ENCODE data around the gene DOCK9. TPM values are rescaled to one million over a fixed set of nuclear protein-coding genes. Genes with fewer than 3 reads are reported as not detected.

Gene DOCK9
- total RNA-seq, 1 donor from 2014 or later, result 56.3 TPM

GRCh38 chr13:98885600-98885999 is 92.3 kb downstream of the DOCK9 start:
- Histone ChIP-seq H4K20me1 (ENCODE audit: insufficient read depth, low read length) (no peaks in the 10 kb centered on the region), H3K4me2 (ENCODE audit: low read length) (no peak overlapping the region), H3K4me3 (ENCODE audit: insufficient read depth, low read depth, low read length) (no peak overlapping the region), H2AFZ (ENCODE audit: low read depth, low read length) (no peak overlapping the region), H3K79me2 (ENCODE audit: insufficient read depth, low read length) (no peaks in the 10 kb centered on the region), H3K9me3 (ENCODE audit: insufficient read depth, low read depth, low read length) (no peaks in the 10 kb centered on the region), H3K36me3 (ENCODE audit: insufficient read depth, low read length) (no peaks in the 10 kb centered on the region), H3K27ac (ENCODE audit: low read depth, low read length) (no peak overlapping the region), H3K9ac (ENCODE audit: low read length) (no peak overlapping the region), H3K27me3 (ENCODE audit: insufficient read depth, low read length) (no peaks in the 10 kb centered on the region), H3K4me1 (ENCODE audit: insufficient read depth, low read length) (peaks cover 11% of the 10 kb centered on the region)
- H3K27ac Mint-ChIP-seq (ENCODE audit: unreplicated experiment), result no peak overlapping the region
- H3K27me3 Mint-ChIP-seq (ENCODE audit: low read depth, unreplicated experiment), result no peaks in the 10 kb centered on the region
- no peak overlapping the region for H3K4me3 Mint-ChIP-seq (ENCODE audit: unreplicated experiment)
- H3K36me3 Mint-ChIP-seq (ENCODE audit: low read depth, unreplicated experiment), result peaks cover 28% of the 10 kb centered on the region
- DNase-seq (ENCODE audit: low read depth) (no peak), FAIRE-seq (no peak)
- no peak for TF ChIP-seq EZH2 (IDR thresholded peaks at IDR 0.05; ENCODE audit: insufficient read depth, low read length)
- TF ChIP-seq, protein P1, sequence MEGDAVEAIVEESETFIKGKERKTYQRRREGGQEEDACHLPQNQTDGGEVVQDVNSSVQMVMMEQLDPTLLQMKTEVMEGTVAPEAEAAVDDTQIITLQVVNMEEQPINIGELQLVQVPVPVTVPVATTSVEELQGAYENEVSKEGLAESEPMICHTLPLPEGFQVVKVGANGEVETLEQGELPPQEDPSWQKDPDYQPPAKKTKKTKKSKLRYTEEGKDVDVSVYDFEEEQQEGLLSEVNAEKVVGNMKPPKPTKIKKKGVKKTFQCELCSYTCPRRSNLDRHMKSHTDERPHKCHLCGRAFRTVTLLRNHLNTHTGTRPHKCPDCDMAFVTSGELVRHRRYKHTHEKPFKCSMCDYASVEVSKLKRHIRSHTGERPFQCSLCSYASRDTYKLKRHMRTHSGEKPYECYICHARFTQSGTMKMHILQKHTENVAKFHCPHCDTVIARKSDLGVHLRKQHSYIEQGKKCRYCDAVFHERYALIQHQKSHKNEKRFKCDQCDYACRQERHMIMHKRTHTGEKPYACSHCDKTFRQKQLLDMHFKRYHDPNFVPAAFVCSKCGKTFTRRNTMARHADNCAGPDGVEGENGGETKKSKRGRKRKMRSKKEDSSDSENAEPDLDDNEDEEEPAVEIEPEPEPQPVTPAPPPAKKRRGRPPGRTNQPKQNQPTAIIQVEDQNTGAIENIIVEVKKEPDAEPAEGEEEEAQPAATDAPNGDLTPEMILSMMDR (IDR thresholded peaks at IDR 0.05; ENCODE audit: insufficient read depth, low read depth, low read length), result no peak
- no peaks in the 10 kb centered on the region for H3K9me3 Mint-ChIP-seq (ENCODE audit: unreplicated experiment)
- H3K4me1 Mint-ChIP-seq (ENCODE audit: low read depth, unreplicated experiment), result peaks cover 13% of the 10 kb centered on the region

GRCh38 chr13:98883998-98884397 is 93.9 kb downstream of the DOCK9 start:
- Mint-ChIP-seq H3K4me3 (ENCODE audit: unreplicated experiment) (no peak overlapping the region), H3K27me3 (ENCODE audit: low read depth, unreplicated experiment) (no peaks in the 10 kb centered on the region), H3K4me1 (ENCODE audit: low read depth, unreplicated experiment) (peaks cover 3% of the 10 kb centered on the region), H3K27ac (ENCODE audit: unreplicated experiment) (no peak overlapping the region), H3K9me3 (ENCODE audit: unreplicated experiment) (no peaks in the 10 kb centered on the region), H3K36me3 (ENCODE audit: low read depth, unreplicated experiment) (peaks cover 38% of the 10 kb centered on the region)
- Histone ChIP-seq H3K79me2 (ENCODE audit: insufficient read depth, low read length) (no peaks in the 10 kb centered on the region), H3K4me1 (ENCODE audit: insufficient read depth, low read length) (no peaks in the 10 kb centered on the region), H3K4me2 (ENCODE audit: low read length) (no peak overlapping the region), H2AFZ (ENCODE audit: low read depth, low read length) (no peak overlapping the region), H3K36me3 (ENCODE audit: insufficient read depth, low read length) (peaks cover 5% of the 10 kb centered on the region), H3K9me3 (ENCODE audit: insufficient read depth, low read depth, low read length) (no peaks in the 10 kb centered on the region), H4K20me1 (ENCODE audit: insufficient read depth, low read length) (no peaks in the 10 kb centered on the region), H3K27ac (ENCODE audit: low read depth, low read length) (no peak overlapping the region), H3K27me3 (ENCODE audit: insufficient read depth, low read length) (no peaks in the 10 kb centered on the region), H3K4me3 (ENCODE audit: insufficient read depth, low read depth, low read length) (no peak overlapping the region), H3K9ac (ENCODE audit: low read length) (no peak overlapping the region)
- no peak for DNase-seq (ENCODE audit: low read depth)
- TF ChIP-seq EZH2 (IDR thresholded peaks at IDR 0.05; ENCODE audit: insufficient read depth, low read length), result no peak
- TF ChIP-seq, protein P1 (IDR thresholded peaks at IDR 0.05; ENCODE audit: insufficient read depth, low read depth, low read length), result no peak
- FAIRE-seq, result no peak

GRCh38 chr13:98881390-98881789 is 96.5 kb downstream of the DOCK9 start:
- Mint-ChIP-seq H3K27me3 (ENCODE audit: low read depth, unreplicated experiment) (no peaks in the 10 kb centered on the region), H3K4me3 (ENCODE audit: unreplicated experiment) (no peak overlapping the region)
- no peak for FAIRE-seq

More at GRCh38 chr13:98881390-98881789, 96.5 kb downstream of the DOCK9 start:
- H3K27me3 ChIP-seq (ENCODE audit: insufficient read depth, low read length), result no peaks in the 10 kb centered on the region
- H3K9me3 ChIP-seq (ENCODE audit: insufficient read depth, low read depth, low read length), result no peaks in the 10 kb centered on the region
- Mint-ChIP-seq H3K4me1 (ENCODE audit: low read depth, unreplicated experiment) (peaks cover 3% of the 10 kb centered on the region), H3K27ac (ENCODE audit: unreplicated experiment) (no peak overlapping the region), H3K36me3 (ENCODE audit: low read depth, unreplicated experiment) (peaks cover 33% of the 10 kb centered on the region), H3K9me3 (ENCODE audit: unreplicated experiment) (no peaks in the 10 kb centered on the region)
- no peak overlapping the region for H2AFZ ChIP-seq (ENCODE audit: low read depth, low read length)
- H3K36me3 ChIP-seq (ENCODE audit: insufficient read depth, low read length), result peaks cover 5% of the 10 kb centered on the region
- H3K4me1 ChIP-seq (ENCODE audit: insufficient read depth, low read length), result no peaks in the 10 kb centered on the region
- DNase-seq (ENCODE audit: low read depth), result no peak
- no peaks in the 10 kb centered on the region for H4K20me1 ChIP-seq (ENCODE audit: insufficient read depth, low read length)
- no peak overlapping the region for H3K4me3 ChIP-seq (ENCODE audit: insufficient read depth, low read depth, low read length)
- no peak overlapping the region for H3K9ac ChIP-seq (ENCODE audit: low read length)
- TF ChIP-seq, protein P1 (IDR thresholded peaks at IDR 0.05; ENCODE audit: insufficient read depth, low read depth, low read length), result no peak
- TF ChIP-seq EZH2 (IDR thresholded peaks at IDR 0.05; ENCODE audit: insufficient read depth, low read length), result no peak
- no peak overlapping the region for H3K27ac ChIP-seq (ENCODE audit: low read depth, low read length)
- H3K79me2 ChIP-seq (ENCODE audit: insufficient read depth, low read length), result no peaks in the 10 kb centered on the region
- no peak overlapping the region for H3K4me2 ChIP-seq (ENCODE audit: low read length)
